IPS-18a (cell line): ENCODE results near the gene PLXDC2.

Source experiments
- H3K27ac ChIP-seq: one replicate; pipeline ENCODE4 v1.5.1; 2013; ENCODE audit warnings: low read length
- H3K27me3 ChIP-seq: one replicate; pipeline ENCODE4 v1.6.1; 2013; ENCODE audit warnings: mild to moderate bottlenecking, low read length; ENCODE audit not compliant: control insufficient read depth, insufficient read depth
- H3K36me3 ChIP-seq: one replicate; pipeline ENCODE4 v1.6.1; 2013; ENCODE audit warnings: low read depth, low read length; ENCODE audit not compliant: control insufficient read depth
- H3K4me1 ChIP-seq: one replicate; pipeline ENCODE4 v1.6.1; 2013; ENCODE audit warnings: low read depth, low read length; ENCODE audit not compliant: control insufficient read depth
- H3K4me3 ChIP-seq: one replicate; pipeline ENCODE4 v1.5.1; 2013; ENCODE audit warnings: low read length
- H3K9ac ChIP-seq: one replicate; pipeline ENCODE4 v1.6.1; 2013; ENCODE audit warnings: mild to moderate bottlenecking, low read length, moderate library complexity
- H3K9me3 ChIP-seq: one replicate; pipeline ENCODE4 v1.6.1; 2013; ENCODE audit warnings: low read depth, low read length; ENCODE audit not compliant: control insufficient read depth

PLXDC2 gene

GRCh38 chr10:20237091-20237570 lies 420.9 kb downstream of the PLXDC2 start:
- Histone ChIP-seq H3K27ac (no peak overlapping the region), H3K9me3 (no peaks in the 10 kb centered on the region), H3K36me3 (no peaks in the 10 kb centered on the region), H3K4me3 (no peak overlapping the region), H3K9ac (no peak overlapping the region), H3K4me1 (no peaks in the 10 kb centered on the region), H3K27me3 (no peaks in the 10 kb centered on the region)

GRCh38 chr10:20237586-20237985 lies 421.4 kb downstream of the PLXDC2 start:
- H3K4me3 ChIP-seq = no peak overlapping the region
- no peaks in the 10 kb centered on the region for H3K9me3 ChIP-seq
- no peaks in the 10 kb centered on the region for H3K27me3 ChIP-seq
- H3K27ac ChIP-seq = no peak overlapping the region
- H3K36me3 ChIP-seq = no peaks in the 10 kb centered on the region
- H3K4me1 ChIP-seq = no peaks in the 10 kb centered on the region
- no peak overlapping the region for H3K9ac ChIP-seq

DNA sequence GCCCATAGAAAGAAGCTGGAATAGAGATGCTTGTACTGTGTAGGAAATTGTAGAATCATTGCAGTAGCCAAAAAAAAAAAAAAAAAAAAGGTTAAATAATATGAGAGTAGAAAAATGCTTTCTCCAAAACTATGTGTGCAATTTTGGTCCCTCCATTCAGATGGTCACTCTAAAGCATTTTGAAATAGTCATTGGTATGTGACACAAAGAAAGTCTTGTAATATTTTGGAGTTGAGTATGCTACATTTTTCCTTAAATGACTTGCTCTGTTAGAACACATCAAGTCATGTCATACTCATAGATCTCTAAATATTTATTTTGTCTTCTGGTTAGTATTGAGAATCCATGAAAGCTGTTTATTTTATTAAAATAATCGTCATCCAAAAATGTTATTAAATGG lies 424.4 kb downstream of the PLXDC2 start:
- Histone ChIP-seq H3K4me1 (no peaks in the 10 kb centered on the region), H3K4me3 (no peak overlapping the region), H3K27me3 (no peaks in the 10 kb centered on the region), H3K9me3 (no peaks in the 10 kb centered on the region), H3K27ac (no peak overlapping the region), H3K36me3 (peaks cover 4% of the 10 kb centered on the region), H3K9ac (no peak overlapping the region)

- H3K9ac ChIP-seq = no peak overlapping the region
- no peak overlapping the region for H3K27ac ChIP-seq
- no peak overlapping the region for H3K4me3 ChIP-seq
- no peaks in the 10 kb centered on the region for H3K9me3 ChIP-seq
- H3K36me3 ChIP-seq = peaks cover 4% of the 10 kb centered on the region
- H3K4me1 ChIP-seq = peaks cover 8% of the 10 kb centered on the region
- no peaks in the 10 kb centered on the region for H3K27me3 ChIP-seq
These were observed 431.2 kb downstream of the PLXDC2 start for GRCh38 chr10:20247454-20247853.

- Histone ChIP-seq H3K27me3 (no peaks in the 10 kb centered on the region), H3K27ac (no peak overlapping the region), H3K9ac (no peak overlapping the region), H3K4me3 (no peak overlapping the region), H3K36me3 (peaks cover 4% of the 10 kb centered on the region), H3K4me1 (peaks cover 8% of the 10 kb centered on the region), H3K9me3 (no peaks in the 10 kb centered on the region)
These were observed 431.9 kb downstream of the PLXDC2 start for GRCh38 chr10:20247891-20248708.

DNA sequence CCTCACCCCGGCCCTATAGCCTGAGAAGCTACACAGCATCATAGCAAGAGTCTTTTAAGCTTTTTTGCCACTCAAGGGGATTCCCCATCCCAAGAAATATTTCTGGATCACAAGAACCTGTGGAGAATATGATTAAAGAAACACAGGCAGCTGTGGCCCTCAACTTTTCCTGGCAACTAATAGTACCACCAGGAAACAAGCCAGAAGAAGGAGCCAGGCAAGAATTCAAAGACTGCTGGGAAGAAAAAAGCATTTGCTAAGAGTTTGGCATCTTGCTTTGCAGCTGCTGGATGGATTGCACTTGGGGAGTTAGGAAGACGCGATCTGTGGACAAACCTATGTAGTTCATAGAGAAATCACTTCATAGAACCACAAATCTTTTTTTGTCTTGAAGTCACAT lies 437.8 kb downstream of the PLXDC2 start:
- Histone ChIP-seq H3K4me3 (no peak overlapping the region), H3K36me3 (no peaks in the 10 kb centered on the region), H3K27ac (no peak overlapping the region), H3K4me1 (peaks cover 14% of the 10 kb centered on the region), H3K9ac (no peak overlapping the region), H3K27me3 (no peaks in the 10 kb centered on the region), H3K9me3 (no peaks in the 10 kb centered on the region)

DNA sequence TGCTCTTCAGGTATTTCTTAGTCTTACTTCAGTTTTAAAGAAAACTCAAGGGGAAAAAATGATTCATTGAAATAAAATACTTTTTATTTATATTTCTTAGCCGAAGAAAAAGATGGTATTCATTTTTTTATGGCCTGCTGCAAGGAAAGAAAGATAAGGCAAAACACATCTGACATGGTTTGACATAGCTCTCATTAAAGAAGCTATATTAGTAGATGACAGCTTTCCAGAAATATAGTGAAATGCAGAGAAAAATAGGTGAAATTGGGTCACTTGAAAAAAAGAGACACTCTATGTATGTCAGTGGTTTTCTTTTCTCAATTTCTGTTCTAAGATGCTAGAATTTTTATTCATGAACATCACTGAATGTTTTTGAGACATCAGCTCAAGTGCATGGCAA lies 438.3 kb downstream of the PLXDC2 start:
- H3K27ac ChIP-seq = no peak overlapping the region
- H3K36me3 ChIP-seq = no peaks in the 10 kb centered on the region
- no peak overlapping the region for H3K4me3 ChIP-seq
- H3K27me3 ChIP-seq = no peaks in the 10 kb centered on the region
- no peaks in the 10 kb centered on the region for H3K9me3 ChIP-seq
- no peak overlapping the region for H3K9ac ChIP-seq
- peaks cover 14% of the 10 kb centered on the region for H3K4me1 ChIP-seq

GRCh38 chr10:20256969-20257368 lies 440.7 kb downstream of the PLXDC2 start:
- H3K9ac ChIP-seq = no peak overlapping the region
- peak overlapping the region; percentile 49 for H3K27ac ChIP-seq
- no peak overlapping the region for H3K4me3 ChIP-seq
- no peaks in the 10 kb centered on the region for H3K36me3 ChIP-seq
- H3K4me1 ChIP-seq = peaks cover 14% of the 10 kb centered on the region
- no peaks in the 10 kb centered on the region for H3K27me3 ChIP-seq
- no peaks in the 10 kb centered on the region for H3K9me3 ChIP-seq

GRCh38 chr10:20257422-20257821 lies 441.2 kb downstream of the PLXDC2 start:
- Histone ChIP-seq H3K9me3 (no peaks in the 10 kb centered on the region), H3K36me3 (no peaks in the 10 kb centered on the region), H3K27ac (peak overlapping the region; percentile 49)

GRCh38 chr10:20265146-20265545 lies 448.9 kb downstream of the PLXDC2 start:
- H3K9me3 ChIP-seq = no peaks in the 10 kb centered on the region
- H3K9ac ChIP-seq = no peak overlapping the region
- H3K36me3 ChIP-seq = no peaks in the 10 kb centered on the region
- H3K27ac ChIP-seq = no peak overlapping the region
- H3K4me1 ChIP-seq = no peaks in the 10 kb centered on the region
- no peaks in the 10 kb centered on the region for H3K27me3 ChIP-seq
- H3K4me3 ChIP-seq = no peak overlapping the region

More at GRCh38 chr10:20257422-20257821, 441.2 kb downstream of the PLXDC2 start:
- H3K4me3 ChIP-seq = no peak overlapping the region
- peaks cover 14% of the 10 kb centered on the region for H3K4me1 ChIP-seq
- no peak overlapping the region for H3K9ac ChIP-seq
- H3K27me3 ChIP-seq = no peaks in the 10 kb centered on the region

GRCh38 chr10:20267734-20268133 lies 451.5 kb downstream of the PLXDC2 start:
- Histone ChIP-seq H3K4me1 (no peaks in the 10 kb centered on the region), H3K9ac (no peak overlapping the region), H3K27ac (no peak overlapping the region), H3K27me3 (no peaks in the 10 kb centered on the region), H3K9me3 (no peaks in the 10 kb centered on the region), H3K4me3 (no peak overlapping the region), H3K36me3 (no peaks in the 10 kb centered on the region)

DNA sequence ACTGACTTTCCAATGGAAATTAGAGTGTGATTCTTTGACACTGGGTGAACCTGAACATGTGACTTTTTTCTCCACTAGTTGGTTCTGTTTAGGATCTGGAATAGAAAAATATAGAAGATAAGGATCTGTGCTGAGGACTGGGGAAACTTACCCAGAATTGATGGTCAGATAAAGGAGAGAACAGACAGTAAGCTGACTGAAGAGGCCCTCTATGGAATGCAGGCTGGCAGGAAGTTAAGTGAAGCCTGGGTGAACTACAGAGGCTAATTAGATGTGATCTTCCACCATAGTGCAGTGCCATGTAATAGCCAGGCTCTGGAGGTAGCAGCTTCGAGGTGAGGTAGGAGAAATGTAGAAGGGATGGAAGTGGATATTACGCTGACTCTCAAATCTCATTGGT lies 455.3 kb downstream of the PLXDC2 start:
- H3K4me1 ChIP-seq = no peaks in the 10 kb centered on the region
- no peak overlapping the region for H3K27ac ChIP-seq
- no peaks in the 10 kb centered on the region for H3K36me3 ChIP-seq
- H3K9me3 ChIP-seq = no peaks in the 10 kb centered on the region
- no peaks in the 10 kb centered on the region for H3K27me3 ChIP-seq
- H3K4me3 ChIP-seq = no peak overlapping the region
- no peak overlapping the region for H3K9ac ChIP-seq
